K562 (cell line): ENCODE results near the gene CUX1. TPM values are rescaled to one million over a fixed set of nuclear protein-coding genes. Genes with fewer than 3 reads are reported as not detected.
A peak's percentile ranks its signal among the peaks of the same experiment; 100 is the strongest.

Source experiments
- AFF4 ChIP-seq: sonication (generic); formaldehyde crosslinking; IDR thresholded peaks from 2 replicates; pipeline ENCODE4 v1.8.0; 2023; ENCODE audit warnings: mild to moderate bottlenecking, missing genetic modification reagents
- FUS ChIP-seq: fragments of 200-400 bp; formaldehyde crosslinking; optimal IDR thresholded peaks from 2 replicates; pipeline ENCODE3; 2017; ENCODE audit warnings: low read depth, low read length
- ID3 ChIP-seq, 2 experiments: fragments of 250-450 bp in 1 of 2; fragments of 450-650 bp in 1 of 2; sonication (Bioruptor Pico) in 1 of 2; IDR thresholded peaks; 2 replicates each; pipeline versions ENCODE4 v1.6.1 to v1.8.0; 2016 to 2021; ENCODE audit warnings: mild to moderate bottlenecking in 2 of 2, moderate library complexity in 2 of 2, missing compliant biosample characterization in 1 of 2, missing genetic modification characterization in 1 of 2
- PHB2 ChIP-seq: fragments of 450-650 bp; IDR thresholded peaks from 2 replicates; pipeline ENCODE4 v1.6.1; 2017; ENCODE audit warnings: low read depth
- SIN3B ChIP-seq: fragments of 450-650 bp; IDR thresholded peaks from 2 replicates; pipeline ENCODE4 v1.6.1; 2017; ENCODE audit warnings: low read depth, mild to moderate bottlenecking, moderate library complexity
- SRSF3 ChIP-seq: fragments of 200-400 bp; formaldehyde crosslinking; IDR thresholded peaks from 2 replicates; pipeline ENCODE4 v1.6.1; 2016; ENCODE audit warnings: mild to moderate bottlenecking, low read length, moderate library complexity; ENCODE audit not compliant: insufficient read depth
- YBX1 ChIP-seq: fragments of 450-650 bp; IDR thresholded peaks from 2 replicates; pipeline ENCODE4 v1.7.1; 2016; ENCODE audit warnings: mild to moderate bottlenecking
- ZBTB1 ChIP-seq: sonication (generic); formaldehyde crosslinking; IDR thresholded peaks from 2 replicates; pipeline ENCODE4 v1.8.1; 2023; ENCODE audit warnings: missing genetic modification reagents, low read depth, mild to moderate bottlenecking, borderline replicate concordance
- ZNF583 ChIP-seq: fragments of 250-450 bp; sonication (Bioruptor Pico); IDR thresholded peaks from 2 replicates; pipeline ENCODE4 v1.4.0; 2020
- polyA plus RNA-seq, 8 experiments: library from polyadenylated mRNA; depleted of rRNA in 4 of 8; stranded (reverse) in 5 of 8; unstranded in 3 of 8; fragments of >200 nt; fragmentation: Nextera tagmentation in 2 of 8; fragmentation: Illumina TruSeq in 1 of 8; extraction: Ambion mirVana in 2 of 8; extraction: Trizol in 1 of 8; gene quantifications; 2 replicates each; pipeline versions ENCODE4 v1.2.1 to v1.2.3, GENCODE V29; 2011 to 2014; ENCODE audit warnings: inconsistent platforms in 1 of 8, missing spikeins in 1 of 8
- total RNA-seq, 7 experiments: library from RNA; depleted of rRNA in 6 of 7; stranded (reverse); fragments of >200 nt in 6 of 7; fragmentation: Illumina TruSeq in 2 of 7; extraction: Trizol in 2 of 7; gene quantifications; 2 replicates each; pipeline versions ENCODE4 v1.2.1 to v1.2.3, GENCODE V29; 2011 to 2021; ENCODE audit warnings: low replicate concordance in 1 of 7
- TF ChIP-seq, protein P1 (sequence below), 2 experiments: fragments of 150-350 bp in 1 of 2; IDR thresholded peaks; 2 replicates each; pipeline ENCODE4 v1.6.1; 2012 to 2016; ENCODE audit warnings: low read depth in 2 of 2, low read length in 2 of 2, mild to moderate bottlenecking in 1 of 2, moderate library complexity in 1 of 2
- TF ChIP-seq, protein P2 (sequence below), 2 experiments: fragments of 450-650 bp; IDR thresholded peaks; 2 replicates each; pipeline ENCODE4 v1.6.1; 2018; ENCODE audit warnings: mild to moderate bottlenecking in 2 of 2, low read depth in 1 of 2; ENCODE audit not compliant: partially characterized antibody in 2 of 2
- TF ChIP-seq, protein P3 (sequence below): fragments of 450-650 bp; IDR thresholded peaks from 2 replicates; pipeline ENCODE4 v1.6.1; 2016

CUX1 gene
- total and polyA plus RNA-seq, 9 of the 15 experiments (the other 6 are each of a cell fraction or from before 2014, with no cell fraction given), result 3.6 to 55.3 (median 25.2) TPM

GRCh38 chr7:101856473-101857357, 39.3 kb downstream of the CUX1 start (continued):
- TF ChIP-seq, protein P1, sequence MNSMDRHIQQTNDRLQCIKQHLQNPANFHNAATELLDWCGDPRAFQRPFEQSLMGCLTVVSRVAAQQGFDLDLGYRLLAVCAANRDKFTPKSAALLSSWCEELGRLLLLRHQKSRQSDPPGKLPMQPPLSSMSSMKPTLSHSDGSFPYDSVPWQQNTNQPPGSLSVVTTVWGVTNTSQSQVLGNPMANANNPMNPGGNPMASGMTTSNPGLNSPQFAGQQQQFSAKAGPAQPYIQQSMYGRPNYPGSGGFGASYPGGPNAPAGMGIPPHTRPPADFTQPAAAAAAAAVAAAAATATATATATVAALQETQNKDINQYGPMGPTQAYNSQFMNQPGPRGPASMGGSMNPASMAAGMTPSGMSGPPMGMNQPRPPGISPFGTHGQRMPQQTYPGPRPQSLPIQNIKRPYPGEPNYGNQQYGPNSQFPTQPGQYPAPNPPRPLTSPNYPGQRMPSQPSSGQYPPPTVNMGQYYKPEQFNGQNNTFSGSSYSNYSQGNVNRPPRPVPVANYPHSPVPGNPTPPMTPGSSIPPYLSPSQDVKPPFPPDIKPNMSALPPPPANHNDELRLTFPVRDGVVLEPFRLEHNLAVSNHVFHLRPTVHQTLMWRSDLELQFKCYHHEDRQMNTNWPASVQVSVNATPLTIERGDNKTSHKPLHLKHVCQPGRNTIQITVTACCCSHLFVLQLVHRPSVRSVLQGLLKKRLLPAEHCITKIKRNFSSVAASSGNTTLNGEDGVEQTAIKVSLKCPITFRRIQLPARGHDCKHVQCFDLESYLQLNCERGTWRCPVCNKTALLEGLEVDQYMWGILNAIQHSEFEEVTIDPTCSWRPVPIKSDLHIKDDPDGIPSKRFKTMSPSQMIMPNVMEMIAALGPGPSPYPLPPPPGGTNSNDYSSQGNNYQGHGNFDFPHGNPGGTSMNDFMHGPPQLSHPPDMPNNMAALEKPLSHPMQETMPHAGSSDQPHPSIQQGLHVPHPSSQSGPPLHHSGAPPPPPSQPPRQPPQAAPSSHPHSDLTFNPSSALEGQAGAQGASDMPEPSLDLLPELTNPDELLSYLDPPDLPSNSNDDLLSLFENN (IDR thresholded peaks at IDR 0.05; ENCODE audit: low read depth in 2 of 2, low read length in 2 of 2), result no peak; a peak in 1 of 4 replicates
- TF ChIP-seq AFF4 (CRISPR knock-in tag), result peak; percentile 70; the same call in 1 of the 2 replicates
- TF ChIP-seq ZBTB1 (CRISPR knock-in tag), result peak; percentile 75; the same call in 1 of the 2 replicates
- TF ChIP-seq ID3 (CRISPR knock-in tag; IDR thresholded peaks at IDR 0.05), result no peak
- TF ChIP-seq ID3 (tag; IDR thresholded peaks at IDR 0.05), result peak; percentile 83; the same call in 1 of the 2 replicates
- TF ChIP-seq, protein P2, sequence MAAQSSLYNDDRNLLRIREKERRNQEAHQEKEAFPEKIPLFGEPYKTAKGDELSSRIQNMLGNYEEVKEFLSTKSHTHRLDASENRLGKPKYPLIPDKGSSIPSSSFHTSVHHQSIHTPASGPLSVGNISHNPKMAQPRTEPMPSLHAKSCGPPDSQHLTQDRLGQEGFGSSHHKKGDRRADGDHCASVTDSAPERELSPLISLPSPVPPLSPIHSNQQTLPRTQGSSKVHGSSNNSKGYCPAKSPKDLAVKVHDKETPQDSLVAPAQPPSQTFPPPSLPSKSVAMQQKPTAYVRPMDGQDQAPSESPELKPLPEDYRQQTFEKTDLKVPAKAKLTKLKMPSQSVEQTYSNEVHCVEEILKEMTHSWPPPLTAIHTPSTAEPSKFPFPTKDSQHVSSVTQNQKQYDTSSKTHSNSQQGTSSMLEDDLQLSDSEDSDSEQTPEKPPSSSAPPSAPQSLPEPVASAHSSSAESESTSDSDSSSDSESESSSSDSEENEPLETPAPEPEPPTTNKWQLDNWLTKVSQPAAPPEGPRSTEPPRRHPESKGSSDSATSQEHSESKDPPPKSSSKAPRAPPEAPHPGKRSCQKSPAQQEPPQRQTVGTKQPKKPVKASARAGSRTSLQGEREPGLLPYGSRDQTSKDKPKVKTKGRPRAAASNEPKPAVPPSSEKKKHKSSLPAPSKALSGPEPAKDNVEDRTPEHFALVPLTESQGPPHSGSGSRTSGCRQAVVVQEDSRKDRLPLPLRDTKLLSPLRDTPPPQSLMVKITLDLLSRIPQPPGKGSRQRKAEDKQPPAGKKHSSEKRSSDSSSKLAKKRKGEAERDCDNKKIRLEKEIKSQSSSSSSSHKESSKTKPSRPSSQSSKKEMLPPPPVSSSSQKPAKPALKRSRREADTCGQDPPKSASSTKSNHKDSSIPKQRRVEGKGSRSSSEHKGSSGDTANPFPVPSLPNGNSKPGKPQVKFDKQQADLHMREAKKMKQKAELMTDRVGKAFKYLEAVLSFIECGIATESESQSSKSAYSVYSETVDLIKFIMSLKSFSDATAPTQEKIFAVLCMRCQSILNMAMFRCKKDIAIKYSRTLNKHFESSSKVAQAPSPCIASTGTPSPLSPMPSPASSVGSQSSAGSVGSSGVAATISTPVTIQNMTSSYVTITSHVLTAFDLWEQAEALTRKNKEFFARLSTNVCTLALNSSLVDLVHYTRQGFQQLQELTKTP (IDR thresholded peaks at IDR 0.05; ENCODE audit: low read depth in 1 of 2, partially characterized antibody in 2 of 2), result peak in 1 of 2 experiments; percentile 77
- no peak for TF ChIP-seq SRSF3
- TF ChIP-seq PHB2, result no peak
- TF ChIP-seq SIN3B, result no peak
- TF ChIP-seq ZNF583 (CRISPR knock-in tag), result peak; percentile 56; the same call in 1 of the 2 replicates
- no peak for TF ChIP-seq YBX1
- no peak for TF ChIP-seq FUS
- TF ChIP-seq, protein P3, sequence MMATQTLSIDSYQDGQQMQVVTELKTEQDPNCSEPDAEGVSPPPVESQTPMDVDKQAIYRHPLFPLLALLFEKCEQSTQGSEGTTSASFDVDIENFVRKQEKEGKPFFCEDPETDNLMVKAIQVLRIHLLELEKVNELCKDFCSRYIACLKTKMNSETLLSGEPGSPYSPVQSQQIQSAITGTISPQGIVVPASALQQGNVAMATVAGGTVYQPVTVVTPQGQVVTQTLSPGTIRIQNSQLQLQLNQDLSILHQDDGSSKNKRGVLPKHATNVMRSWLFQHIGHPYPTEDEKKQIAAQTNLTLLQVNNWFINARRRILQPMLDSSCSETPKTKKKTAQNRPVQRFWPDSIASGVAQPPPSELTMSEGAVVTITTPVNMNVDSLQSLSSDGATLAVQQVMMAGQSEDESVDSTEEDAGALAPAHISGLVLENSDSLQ, result peak; percentile 40; the same call in 1 of the 2 replicates
